IMR-90 (cell line): Measurements from ENCODE around the gene LLCFC1. TPM values are rescaled to one million over a fixed set of nuclear protein-coding genes. Genes with fewer than 3 reads are reported as not detected.

ENCODE experiments used
- ATAC-seq: fragments of 200-7000 bp; cut with Tn5 transposase; 2 replicates; pipeline ENCODE4 v1.9.1; 2020; ENCODE audit warnings: low read depth, mild to moderate bottlenecking, moderate library complexity
- BruUV-seq: library from RNA; stranded (reverse); fragments of 400-500 nt; replicated peaks from 2 replicates; lab custom pipeline; 2021; lab: Mats Ljungman, UMichigan
- CTCF ChIA-PET: fragments of 300-600 bp; formaldehyde crosslinking; extraction: SDS; loops from one replicate; lab custom pipeline; 2021; ENCODE audit warnings: antibody characterized with exemption; lab: Yijun Ruan, JAX
- POLR2A ChIA-PET: fragments of 300-600 bp; sonication (Branson Sonifier 250); formaldehyde crosslinking; loops from one replicate; lab custom pipeline; 2022; ENCODE audit warnings: antibody characterized with exemption; ENCODE audit not compliant: unreplicated experiment; lab: Charles Lee
- DNase-seq: peaks from one replicate; pipeline ENCODE4 v3.0.0; 2013
- H2AFZ ChIP-seq: replicated peaks from 2 replicates; pipeline ENCODE3; 2013; ENCODE audit warnings: low read length, mild to moderate bottlenecking; ENCODE audit not compliant: poor library complexity
- H2AK5ac ChIP-seq: 2 replicates; pipeline ENCODE4 v1.6.1; 2013; ENCODE audit warnings: low read depth, low read length, inconsistent platforms
- H2AK9ac ChIP-seq: replicated peaks from 2 replicates; pipeline ENCODE3; 2013; ENCODE audit warnings: mild to moderate bottlenecking, low read depth, low read length, moderate library complexity; ENCODE audit not compliant: poor library complexity
- H2BK120ac ChIP-seq: 2 replicates; pipeline ENCODE4 v1.6.1; 2013; ENCODE audit warnings: low read depth, low read length, inconsistent platforms
- H2BK15ac ChIP-seq: 3 replicates; pipeline ENCODE4 v1.6.1; 2013; ENCODE audit warnings: low read depth, low read length, inconsistent platforms
- H2BK20ac ChIP-seq: 2 replicates; pipeline ENCODE4 v1.6.1; 2013; ENCODE audit warnings: low read depth, mild to moderate bottlenecking, inconsistent platforms, low read length, moderate library complexity
- H2BK5ac ChIP-seq: 2 replicates; pipeline ENCODE4 v1.6.1; 2013; ENCODE audit warnings: mild to moderate bottlenecking, low read depth, low read length, inconsistent platforms; ENCODE audit not compliant: poor library complexity, severe bottlenecking
- H3K14ac ChIP-seq: replicated peaks from 2 replicates; pipeline ENCODE4 v1.6.1; 2013; ENCODE audit warnings: low read depth, low read length, inconsistent platforms
- H3K18ac ChIP-seq: 2 replicates; pipeline ENCODE4 v1.6.1; 2013; ENCODE audit warnings: low read depth, low read length, control low read depth
- H3K23ac ChIP-seq: 2 replicates; pipeline ENCODE4 v1.6.1; 2013; ENCODE audit warnings: low read depth, low read length, inconsistent platforms
- H3K27ac ChIP-seq: 2 replicates; pipeline ENCODE4 v1.5.1; 2013; ENCODE audit warnings: mild to moderate bottlenecking, control low read depth, low read length; ENCODE audit not compliant: insufficient read depth
- H3K27me3 ChIP-seq: 2 replicates; pipeline ENCODE4 v1.6.1; 2013; ENCODE audit warnings: low read length; ENCODE audit not compliant: control insufficient read depth, insufficient read depth
- H3K36me3 ChIP-seq: 2 replicates; pipeline ENCODE4 v1.6.1; 2013; ENCODE audit warnings: low read length, mixed read lengths; ENCODE audit not compliant: control insufficient read depth, insufficient read depth
- H3K4ac ChIP-seq: 2 replicates; pipeline ENCODE4 v1.6.1; 2013; ENCODE audit warnings: low read depth, low read length, inconsistent platforms
- H3K4me1 ChIP-seq: 2 replicates; pipeline ENCODE4 v1.6.1; 2013; ENCODE audit warnings: low read length, mixed read lengths; ENCODE audit not compliant: control insufficient read depth, insufficient read depth
- H3K4me2 ChIP-seq: 2 replicates; pipeline ENCODE4 v1.6.1; 2013; ENCODE audit warnings: low read depth, mild to moderate bottlenecking, control low read depth, low read length, moderate library complexity
- H3K4me3 ChIP-seq: 2 replicates; pipeline ENCODE4 v1.5.1; 2013; ENCODE audit warnings: low read depth, mild to moderate bottlenecking, control low read depth, low read length, moderate library complexity; ENCODE audit not compliant: insufficient read depth
- H3K56ac ChIP-seq: 2 replicates; pipeline ENCODE4 v1.6.1; 2013; ENCODE audit warnings: low read length, inconsistent platforms; ENCODE audit not compliant: insufficient read depth; ENCODE audit errors: extremely low read depth
- H3K79me1 ChIP-seq, 2 experiments: 2 replicates each; pipeline ENCODE4 v1.6.1; 2013; ENCODE audit warnings: low read length in 2 of 2, inconsistent platforms in 1 of 2, low read depth in 1 of 2
- H3K9ac ChIP-seq: 2 replicates; pipeline ENCODE4 v1.6.1; 2013; ENCODE audit warnings: low read depth, low read length, control low read depth
- H3K9me1 ChIP-seq: 2 replicates; pipeline ENCODE4 v1.6.1; 2013; ENCODE audit warnings: low read length, inconsistent platforms; ENCODE audit not compliant: insufficient read depth
- H3K9me3 ChIP-seq: 2 replicates; pipeline ENCODE4 v1.6.1; 2013; ENCODE audit warnings: low read length; ENCODE audit not compliant: control insufficient read depth, insufficient read depth
- H4K20me1 ChIP-seq: 2 replicates; pipeline ENCODE4 v1.6.1; 2013; ENCODE audit warnings: low read length, inconsistent platforms; ENCODE audit not compliant: insufficient read depth
- H4K5ac ChIP-seq: 2 replicates; pipeline ENCODE4 v1.6.1; 2013; ENCODE audit warnings: mild to moderate bottlenecking, low read depth, low read length, control low read depth
- H4K8ac ChIP-seq, 2 experiments: 2 replicates each; pipeline ENCODE4 v1.6.1; 2013; ENCODE audit warnings: low read depth in 2 of 2, low read length in 2 of 2, control low read depth in 1 of 2, inconsistent platforms in 1 of 2
- H4K91ac ChIP-seq: 2 replicates; pipeline ENCODE4 v1.6.1; 2013; ENCODE audit warnings: low read depth, low read length, inconsistent platforms; ENCODE audit not compliant: insufficient read depth
- BHLHE40 ChIP-seq: fragments of 150-350 bp; IDR thresholded peaks from 2 replicates; pipeline ENCODE4 v1.6.1; 2016; ENCODE audit warnings: mild to moderate bottlenecking, low read depth, low read length
- CEBPB ChIP-seq: IDR thresholded peaks from 2 replicates; pipeline ENCODE4 v1.6.1; 2012; ENCODE audit warnings: low read depth, low read length, improper control_type of control experiment
- CHD1 ChIP-seq: IDR thresholded peaks from 2 replicates; pipeline ENCODE4 v1.6.1; 2012; ENCODE audit warnings: low read depth, low read length, improper control_type of control experiment
- CTCF ChIP-seq: conservative IDR thresholded peaks from 2 replicates; pipeline ENCODE4 v1.5.1; 2012; ENCODE audit warnings: mild to moderate bottlenecking, low read depth, low read length, improper control_type of control experiment
- FOS ChIP-seq: fragments of 150-350 bp; IDR thresholded peaks from 2 replicates; pipeline ENCODE4 v1.6.1; 2016; ENCODE audit warnings: low read depth, low read length
- MAFK ChIP-seq: IDR thresholded peaks from 2 replicates; pipeline ENCODE4 v1.6.1; 2012; ENCODE audit warnings: low read depth, low read length, improper control_type of control experiment
- MAZ ChIP-seq: IDR thresholded peaks from 2 replicates; pipeline ENCODE4 v1.6.1; 2012; ENCODE audit warnings: low read depth, mild to moderate bottlenecking, low read length, improper control_type of control experiment, moderate library complexity, borderline replicate concordance
- MXI1 ChIP-seq: IDR thresholded peaks from 2 replicates; pipeline ENCODE4 v1.6.1; 2012; ENCODE audit warnings: low read depth, mild to moderate bottlenecking, low read length, moderate library complexity, borderline replicate concordance
- NFE2L2 ChIP-seq: fragments of 150-350 bp; IDR thresholded peaks from 2 replicates; pipeline ENCODE4 v1.6.1; 2016; ENCODE audit warnings: low read depth, mild to moderate bottlenecking, low read length
- POLR2A ChIP-seq: IDR thresholded peaks from 2 replicates; pipeline ENCODE4 v1.6.1; 2012; ENCODE audit warnings: mild to moderate bottlenecking, low read depth, low read length
- RAD21 ChIP-seq: IDR thresholded peaks from 2 replicates; pipeline ENCODE4 v1.6.1; 2012; ENCODE audit warnings: low read length, improper control_type of control experiment
- RCOR1 ChIP-seq: IDR thresholded peaks from 2 replicates; pipeline ENCODE4 v1.6.1; 2012; ENCODE audit warnings: mild to moderate bottlenecking, low read length, improper control_type of control experiment; ENCODE audit not compliant: insufficient replicate concordance
- RFX5 ChIP-seq: IDR thresholded peaks from 2 replicates; pipeline ENCODE4 v1.8.0; 2012; ENCODE audit warnings: low read depth, mild to moderate bottlenecking, low read length, moderate library complexity
- SMC3 ChIP-seq: fragments of 150-350 bp; IDR thresholded peaks from 2 replicates; pipeline ENCODE4 v1.6.1; 2016; ENCODE audit warnings: low read depth, mild to moderate bottlenecking, antibody characterized with exemption, low read length, moderate library complexity
- WGBS, 2 experiments: methylation state at CpG; one replicate each; pipeline versions ENCODE4 v1.1.5 to v1.1.7; 2013; ENCODE audit warnings: missing lambda C conversion rate in 2 of 2; ENCODE audit not compliant: insufficient read length in 1 of 2; ENCODE audit errors: extremely low coverage in 2 of 2; 5-methylcytosine and 5-hydroxymethylcytosine counted together
- dilution Hi-C: fragments of 300-500 bp; cut with HindIII; formaldehyde crosslinking; loops from one replicate; pipeline ENCODE4 v1.14.3; 2018; ENCODE audit warnings: low sequenced_read_pairs; ENCODE audit not compliant: unreplicated experiment
- in situ Hi-C: fragments of 300-500 bp; cut with MboI; formaldehyde crosslinking; loops from 3 replicates; pipeline ENCODE4 v1.14.3; 2019; ENCODE audit warnings: low sequenced_read_pairs, inconsistent platforms, mixed read lengths
- intact Hi-C: fragments of 100-400 bp; cut with micrococcal nuclease; formaldehyde crosslinking; loops from 2 replicates; pipeline ENCODE4 v1.10.0; 2022
- polyA plus RNA-seq, 3 experiments: library from polyadenylated mRNA; depleted of rRNA; stranded (reverse); fragments of >200 nt; gene quantifications; 2 replicates each; pipeline ENCODE4 v1.2.3, GENCODE V29; 2012; ENCODE audit warnings: low replicate concordance in 1 of 3
- total RNA-seq: library from RNA; depleted of rRNA; stranded (reverse); fragments of >200 nt; gene quantifications from 2 replicates; pipeline ENCODE4 v1.2.3, GENCODE V29; 2012

LLCFC1 gene
- total and polyA plus RNA-seq, 2 of the 4 experiments (the other 2 are of a cell fraction), result not detected

DNA sequence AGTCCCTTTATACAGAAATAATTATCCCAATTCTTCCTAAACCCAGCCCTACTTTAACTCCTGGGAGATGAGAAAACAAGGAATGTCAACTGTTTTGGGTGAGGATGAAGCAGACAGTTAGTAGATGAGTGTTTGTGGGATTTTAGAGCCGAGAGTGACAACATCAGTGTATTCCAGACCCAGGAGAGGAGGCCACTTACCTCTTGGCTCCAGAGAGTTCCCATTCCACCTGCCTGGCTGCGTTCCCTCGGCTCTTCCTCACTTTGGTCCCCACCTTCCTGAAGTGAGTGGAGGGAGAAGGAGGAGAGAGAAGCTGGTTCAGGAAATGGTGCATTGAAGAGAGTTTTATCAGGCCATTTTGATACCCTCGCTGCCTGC, 22.3 kb downstream of the LLCFC1 start:
- Histone ChIP-seq H2BK5ac (no peak overlapping the region), H2AFZ (no peak overlapping the region), H3K4ac (no peak overlapping the region), H3K79me1 (no peaks in the 10 kb centered on the region), H3K18ac (no peak overlapping the region), H4K91ac (no peak overlapping the region), H3K9ac (no peak overlapping the region), H3K27ac (no peak overlapping the region), H3K4me1 (no peaks in the 10 kb centered on the region), H3K4me2 (no peak overlapping the region), H2BK20ac (no peak overlapping the region), H2BK15ac (no peak overlapping the region), H4K20me1 (no peaks in the 10 kb centered on the region), H2AK9ac (no peak overlapping the region), H3K36me3 (no peaks in the 10 kb centered on the region), H3K56ac (no peak overlapping the region), H3K23ac (no peak overlapping the region), H2AK5ac (no peak overlapping the region), H3K14ac (no peak overlapping the region), H3K9me3 (no peaks in the 10 kb centered on the region; the same call in 1 of the 2 replicates), H4K5ac (no peak overlapping the region), H4K8ac (no peak overlapping the region), H3K9me1 (no peaks in the 10 kb centered on the region), H2BK120ac (no peak overlapping the region), H3K4me3 (no peak overlapping the region), H3K27me3 (no peaks in the 10 kb centered on the region)
- WGBS, 2 experiments, result 0% methylated on average over 2 of the region's 4 CpGs; no CpG with 5 or more reads in 1 of the 2 experiments
- POLR2A ChIA-PET, result no interaction called here
- TF ChIP-seq CTCF (no peak), BHLHE40 (no peak), FOS (no peak), POLR2A (no peak), RCOR1 (no peak), CEBPB (no peak), MAFK (no peak), NFE2L2 (no peak), SMC3 (no peak), RAD21 (no peak), RFX5 (no peak), CHD1 (no peak), MXI1 (no peak), MAZ (no peak)
- in situ Hi-C loops (no loop called here), dilution Hi-C loops (no loop called here), intact Hi-C loops (no loop called here)
- CTCF ChIA-PET, result no interaction called here
- BruUV-seq, result no TSS peak
- ATAC-seq (no peak), DNase-seq (no peak)
